ENCODE results near the gene HNF1A. TPM values are rescaled to one million over a fixed set of nuclear protein-coding genes. Genes with fewer than 3 reads are reported as not detected.

The HNF1A gene
- total and polyA plus RNA-seq, 9 of the 15 experiments (the other 6 are each of a cell fraction or from before 2014, with no cell fraction given): not detected

GRCh38 chr12:120984351-120984898 lies 6.1 kb downstream of the HNF1A start:
- no peak for ATAC-seq
- H3K9me3 ChIP-seq (replicated peaks; ENCODE audit: control insufficient read depth, insufficient read depth, low read depth, low read length): no peaks in the 10 kb centered on the region
- H3K4me1 ChIP-seq (replicated peaks in 1 of 2; ENCODE audit: control insufficient read depth in 2 of 2, insufficient read depth in 2 of 2, low read length in 2 of 2): no peaks in the 10 kb centered on the region
- H4K20me1 ChIP-seq (replicated peaks; ENCODE audit: control insufficient read depth, insufficient read depth, low read length): no peaks in the 10 kb centered on the region
- H3K4me3 ChIP-seq: no peak overlapping the region
- no peak for FAIRE-seq
- no peak for DNase-seq (ENCODE audit: extremely low read depth in 1 of 4, low spot score in 3 of 4)
- 3% methylated on average over 3 of the region's 3 CpGs for WGBS (ENCODE audit: insufficient coverage, low coverage, missing lambda C conversion rate)
- H2AFZ ChIP-seq (ENCODE audit: low read depth, low read length): no peak overlapping the region
- POLR2A ChIA-PET: interaction anchor here (0.6 kb wide), 1 partner anchor 86 kb away, joined by 4 read pairs; no protein-coding TSS in a partner anchor
- in situ Hi-C loops (cut with MboI): no loop called here
- H3K27ac ChIP-seq (ENCODE audit: extremely low read depth, low read depth, low read length): no peak overlapping the region
- peaks cover 0 to 17% of the 10 kb centered on the region in 2 experiments; a peak in 2 of 5 replicates for H3K27me3 ChIP-seq (ENCODE audit: control insufficient read depth in 2 of 2, insufficient read depth in 2 of 2, low read length in 2 of 2)
- H3K79me2 ChIP-seq (ENCODE audit: control insufficient read depth, insufficient read depth, low read length): no peaks in the 10 kb centered on the region
- H3K9ac ChIP-seq (ENCODE audit: insufficient read depth in 1 of 2, low read depth in 2 of 2, low read length in 2 of 2): peak overlapping the region in 1 of 2 experiments; percentile 6; a peak in 1 of 4 replicates
- H3K36me3 ChIP-seq (ENCODE audit: control insufficient read depth, insufficient read depth, low read length): no peaks in the 10 kb centered on the region
- H3K4me2 ChIP-seq (ENCODE audit: insufficient read depth, low read length): no peak overlapping the region
- intact Hi-C loops (cut with micrococcal nuclease): no loop called here
- CTCF ChIA-PET (ENCODE audit: low intra/inter-chr PET ratio): no interaction called here
- BruUV-seq (replicated peaks): no TSS peak
- peaks cover 3% of the 10 kb centered on the region for H3K9me1 ChIP-seq (ENCODE audit: control insufficient read depth, insufficient read depth, low read length)
- TF ChIP-seq ZNF740 (CRISPR knock-in tag; IDR thresholded peaks at IDR 0.05) (no peak), ZNF740 (tag; IDR thresholded peaks at IDR 0.05) (no peak), NR2C1 (IDR thresholded peaks at IDR 0.05) (no peak), NR2C1 (tag; IDR thresholded peaks at IDR 0.05) (no peak), CBFA2T3 (IDR thresholded peaks at IDR 0.05) (no peak), PURB (CRISPR knock-in tag; IDR thresholded peaks at IDR 0.05; ENCODE audit: low read depth) (no peak), RFX1 (IDR thresholded peaks at IDR 0.05) (no peak), BACH1 (tag; IDR thresholded peaks at IDR 0.05) (no peak), ZMIZ1 (IDR thresholded peaks at IDR 0.05; ENCODE audit: low read depth in 2 of 2, low read length in 2 of 2) (no peak), KAT2B (IDR thresholded peaks at IDR 0.05; ENCODE audit: low read depth, low read length) (no peak), POU5F1 (IDR thresholded peaks at IDR 0.05; ENCODE audit: borderline replicate concordance, low read depth, low read length, partially characterized antibody) (no peak), KDM1A (IDR thresholded peaks at IDR 0.05) (0 out of 4 replicates have a peak, but pooled peaks of 1 of the 2 experiments have one; percentile 11), PHTF2 (CRISPR knock-in tag; IDR thresholded peaks at IDR 0.05) (no peak), BCOR (IDR thresholded peaks at IDR 0.05) (0 out of 2 replicates have a peak, but pooled peaks have one; percentile 46), ADNP (tag; IDR thresholded peaks at IDR 0.05) (peak; percentile 67; the same call in 1 of the 2 replicates), STAT5A (IDR thresholded peaks at IDR 0.05; ENCODE audit: borderline replicate concordance, low read length) (no peak), CBX2 (IDR thresholded peaks at IDR 0.05; ENCODE audit: insufficient read depth, low read length, poor library complexity, severe bottlenecking) (no peak), PTBP1 (IDR thresholded peaks at IDR 0.05; ENCODE audit: low read depth, low read length) (0 out of 2 replicates have a peak, but pooled peaks have one; percentile 20)
- TF ChIP-seq, protein P1, sequence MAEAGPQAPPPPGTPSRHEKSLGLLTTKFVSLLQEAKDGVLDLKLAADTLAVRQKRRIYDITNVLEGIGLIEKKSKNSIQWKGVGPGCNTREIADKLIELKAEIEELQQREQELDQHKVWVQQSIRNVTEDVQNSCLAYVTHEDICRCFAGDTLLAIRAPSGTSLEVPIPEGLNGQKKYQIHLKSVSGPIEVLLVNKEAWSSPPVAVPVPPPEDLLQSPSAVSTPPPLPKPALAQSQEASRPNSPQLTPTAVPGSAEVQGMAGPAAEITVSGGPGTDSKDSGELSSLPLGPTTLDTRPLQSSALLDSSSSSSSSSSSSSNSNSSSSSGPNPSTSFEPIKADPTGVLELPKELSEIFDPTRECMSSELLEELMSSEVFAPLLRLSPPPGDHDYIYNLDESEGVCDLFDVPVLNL (CRISPR knock-in tag; IDR thresholded peaks at IDR 0.05; ENCODE audit: low read depth): no peak

All from K562 (cell line).